Measurements from ENCODE around the gene FOXP2. TPM values are rescaled to one million over a fixed set of nuclear protein-coding genes. Genes with fewer than 3 reads are reported as not detected.
A peak's percentile ranks its signal among the peaks of the same experiment; 100 is the strongest.
"Not testable (repeated sequence)": the region's sequence is repeated elsewhere in the genome, so short reads cannot be mapped to it uniquely, and the experiment has no call there.

The FOXP2 gene
- total and polyA plus RNA-seq, 2 donors (not counting 3 experiments of a cell fraction or from before 2014, with no cell fraction given): 0.37 to 2.7 TPM

- intact Hi-C loops (cut with micrococcal nuclease): no loop called here
- DNase-seq (ENCODE audit: low read depth, low spot score) (peak; percentile 24), FAIRE-seq (no peak)
Observed at GRCh38 chr7:114508086-114508485, 93.5 kb downstream of the FOXP2 start.

GRCh38 chr7:114510824-114511223 lies 96.2 kb downstream of the FOXP2 start:
- DNase-seq (ENCODE audit: low read depth, low spot score); H3K4me1 ChIP-seq (ENCODE audit: control insufficient read depth, extremely low read depth, insufficient read depth, low read length); H3K9me1 ChIP-seq (replicated peaks; ENCODE audit: control insufficient read depth, extremely low read depth, insufficient read depth, low read length); FAIRE-seq; H3K9me3 ChIP-seq (replicated peaks; ENCODE audit: control insufficient read depth, insufficient read depth, low read length); intact Hi-C loops (cut with micrococcal nuclease); H3K36me3 ChIP-seq (ENCODE audit: control insufficient read depth in 2 of 2, extremely low read depth in 1 of 2, insufficient read depth in 2 of 2, low read length in 2 of 2); BruUV-seq (replicated peaks); H3K4me3 ChIP-seq (replicated peaks in 1 of 3; ENCODE audit: insufficient read depth in 1 of 3, low read depth in 1 of 3, low read length in 3 of 3); H4K20me1 ChIP-seq (replicated peaks; ENCODE audit: control insufficient read depth, extremely low read depth, insufficient read depth, low read length); H3K27ac ChIP-seq (ENCODE audit: insufficient read depth, low read depth, low read length); H3K79me2 ChIP-seq (ENCODE audit: control insufficient read depth, insufficient read depth, low read length); H3K9ac ChIP-seq (replicated peaks; ENCODE audit: extremely low read depth, insufficient read depth, low read length); dilution Hi-C loops (cut with MboI; ENCODE audit: extremely low pct_ligation_motif_present, low sequenced_read_pairs); H3K27me3 ChIP-seq (ENCODE audit: control insufficient read depth in 2 of 2, insufficient read depth in 2 of 2, low read length in 2 of 2); H2AFZ ChIP-seq (ENCODE audit: low read depth, low read length); POLR2A ChIA-PET; H3K4me2 ChIP-seq (ENCODE audit: insufficient read depth, low read length): not testable (repeated sequence)
- CTCF ChIA-PET: interaction anchor here (1.6 kb wide), 1 partner anchor 29 kb away, joined by 4 read pairs; no protein-coding TSS in a partner anchor

More at GRCh38 chr7:114508086-114508485, 93.5 kb downstream of the FOXP2 start:
- CTCF ChIA-PET: interaction anchor here (1.2 kb wide), 3 partner anchors 8 to 81 kb away, joined by 3 to 7 read pairs (median 7); no protein-coding TSS in a partner anchor
- H2AFZ ChIP-seq (ENCODE audit: low read depth, low read length): no peak overlapping the region
- BruUV-seq (replicated peaks): no TSS peak
- H4K20me1 ChIP-seq (replicated peaks; ENCODE audit: control insufficient read depth, extremely low read depth, insufficient read depth, low read length): no peaks in the 10 kb centered on the region
- no peaks in the 10 kb centered on the region for H3K36me3 ChIP-seq (ENCODE audit: control insufficient read depth in 2 of 2, extremely low read depth in 1 of 2, insufficient read depth in 2 of 2, low read length in 2 of 2)
- POLR2A ChIA-PET: no interaction called here
- no peaks in the 10 kb centered on the region for H3K79me2 ChIP-seq (ENCODE audit: control insufficient read depth, insufficient read depth, low read length)
- H3K4me1 ChIP-seq (ENCODE audit: control insufficient read depth, extremely low read depth, insufficient read depth, low read length): no peaks in the 10 kb centered on the region
- no peak overlapping the region for H3K4me3 ChIP-seq (replicated peaks in 1 of 3; ENCODE audit: insufficient read depth in 1 of 3, low read depth in 1 of 3, low read length in 3 of 3)
- no peak overlapping the region for H3K4me2 ChIP-seq (ENCODE audit: insufficient read depth, low read length)
- no peak overlapping the region for H3K27ac ChIP-seq (ENCODE audit: insufficient read depth, low read depth, low read length)
- H3K9me3 ChIP-seq (replicated peaks; ENCODE audit: control insufficient read depth, insufficient read depth, low read length): no peaks in the 10 kb centered on the region
- H3K9ac ChIP-seq (replicated peaks; ENCODE audit: extremely low read depth, insufficient read depth, low read length): no peak overlapping the region
- no peaks in the 10 kb centered on the region for H3K9me1 ChIP-seq (replicated peaks; ENCODE audit: control insufficient read depth, extremely low read depth, insufficient read depth, low read length)
- dilution Hi-C loops (cut with MboI; ENCODE audit: extremely low pct_ligation_motif_present, low sequenced_read_pairs): no loop called here
- no peaks in the 10 kb centered on the region for H3K27me3 ChIP-seq (ENCODE audit: control insufficient read depth in 2 of 2, insufficient read depth in 2 of 2, low read length in 2 of 2)
- TF ChIP-seq POLR2A (IDR thresholded peaks at IDR 0.05; ENCODE audit: low read depth, low read length) (no peak), GATA2 (IDR thresholded peaks at IDR 0.05; ENCODE audit: insufficient read depth, insufficient read length, low read depth, low read length) (no peak), FOS (IDR thresholded peaks at IDR 0.05; ENCODE audit: borderline replicate concordance, insufficient read depth, low read length) (no peak), POLR2AphosphoS5 (IDR thresholded peaks at IDR 0.05; ENCODE audit: insufficient read depth, low read depth, low read length) (no peak), MYC (IDR thresholded peaks at IDR 0.05; ENCODE audit: low read depth, low read length) (no peak), EZH2 (IDR thresholded peaks at IDR 0.05; ENCODE audit: borderline replicate concordance, low read depth, low read length, severe bottlenecking) (no peak), CTCF (IDR thresholded peaks at IDR 0.05; ENCODE audit: extremely low read depth in 1 of 2, insufficient read depth in 1 of 2, low read depth in 1 of 2, low read length in 2 of 2) (no peak), MAX (IDR thresholded peaks at IDR 0.05; ENCODE audit: insufficient read depth, insufficient read length) (no peak), JUN (IDR thresholded peaks at IDR 0.05; ENCODE audit: borderline replicate concordance, insufficient read depth, insufficient read length, low read depth) (no peak)

Data from endothelial cell of umbilical vein (primary cell).